H9 (cell line): ENCODE results near the gene OLFM4. TPM values are rescaled to one million over a fixed set of nuclear protein-coding genes. Genes with fewer than 3 reads are reported as not detected.

Source experiments
- DNase-seq: peaks from one replicate; pipeline ENCODE4 v3.0.0-alpha.2; 2017
- H2AFZ ChIP-seq: one replicate; pipeline ENCODE4 v1.6.1; 2013; ENCODE audit warnings: mild to moderate bottlenecking, low read length, control low read depth, moderate library complexity
- H2AK5ac ChIP-seq: 2 replicates; pipeline ENCODE4 v1.6.1; 2013; ENCODE audit warnings: low read length, control low read depth, mixed read lengths; ENCODE audit not compliant: insufficient read length
- H2BK120ac ChIP-seq: one replicate; pipeline ENCODE4 v1.6.1; 2013; ENCODE audit warnings: low read depth, mild to moderate bottlenecking, low read length, control low read depth, inconsistent platforms; ENCODE audit not compliant: poor library complexity, severe bottlenecking
- H2BK12ac ChIP-seq: 2 replicates; pipeline ENCODE4 v1.6.1; 2013; ENCODE audit warnings: low read length, control low read depth, mixed read lengths, low read depth; ENCODE audit not compliant: insufficient read length
- H2BK15ac ChIP-seq: 2 replicates; pipeline ENCODE4 v1.6.1; 2013; ENCODE audit warnings: low read depth, low read length, control low read depth
- H2BK20ac ChIP-seq: one replicate; pipeline ENCODE4 v1.6.1; 2013; ENCODE audit warnings: low read depth, mild to moderate bottlenecking, low read length, control low read depth, inconsistent platforms; ENCODE audit not compliant: poor library complexity, severe bottlenecking
- H2BK5ac ChIP-seq: 2 replicates; pipeline ENCODE4 v1.6.1; 2013; ENCODE audit warnings: low read length, control low read depth, mixed read lengths; ENCODE audit not compliant: insufficient read length
- H3K14ac ChIP-seq: 2 replicates; pipeline ENCODE4 v1.6.1; 2013; ENCODE audit warnings: low read length, control low read depth; ENCODE audit not compliant: insufficient read depth
- H3K18ac ChIP-seq: 2 replicates; pipeline ENCODE4 v1.6.1; 2013; ENCODE audit warnings: low read depth, mild to moderate bottlenecking, mixed read lengths, low read length, control low read depth; ENCODE audit not compliant: insufficient read length
- H3K23ac ChIP-seq: 2 replicates; pipeline ENCODE4 v1.6.1; 2013; ENCODE audit warnings: low read length, control low read depth, mixed read lengths, low read depth; ENCODE audit not compliant: insufficient read length
- H3K23me2 ChIP-seq: 2 replicates; pipeline ENCODE4 v1.6.1; 2013; ENCODE audit warnings: low read depth, mild to moderate bottlenecking, mixed read lengths, low read length, control low read depth; ENCODE audit not compliant: insufficient read length, poor library complexity, severe bottlenecking
- H3K27ac ChIP-seq: 2 replicates; pipeline ENCODE4 v1.5.1; 2013; ENCODE audit warnings: low read length, control low read depth, mixed read lengths, low read depth; ENCODE audit not compliant: insufficient read length
- H3K27me3 ChIP-seq: 2 replicates; pipeline ENCODE4 v1.6.1; 2013; ENCODE audit warnings: low read length, control low read depth, inconsistent platforms; ENCODE audit not compliant: insufficient read depth
- H3K4ac ChIP-seq: 2 replicates; pipeline ENCODE4 v1.6.1; 2013; ENCODE audit warnings: low read depth, mild to moderate bottlenecking, control low read depth, inconsistent platforms, low read length, moderate library complexity
- H3K4me1 ChIP-seq: 2 replicates; pipeline ENCODE4 v1.6.1; 2013; ENCODE audit warnings: low read length, control low read depth, inconsistent platforms; ENCODE audit not compliant: insufficient read depth
- H3K4me2 ChIP-seq: 2 replicates; pipeline ENCODE4 v1.6.1; 2013; ENCODE audit warnings: low read length, control low read depth, mixed read lengths; ENCODE audit not compliant: insufficient read length, insufficient read depth
- H3K56ac ChIP-seq: 2 replicates; pipeline ENCODE4 v1.6.1; 2013; ENCODE audit warnings: low read depth, mild to moderate bottlenecking, mixed read lengths, low read length, control low read depth; ENCODE audit not compliant: insufficient read length
- H3K79me1 ChIP-seq: 2 replicates; pipeline ENCODE4 v1.6.1; 2013; ENCODE audit warnings: low read depth, mild to moderate bottlenecking, moderate library complexity, low read length, control low read depth, inconsistent platforms; ENCODE audit not compliant: insufficient read depth, poor library complexity, severe bottlenecking
- H3K79me2 ChIP-seq: 2 replicates; pipeline ENCODE4 v1.6.1; 2013; ENCODE audit warnings: low read length, control low read depth, inconsistent platforms; ENCODE audit not compliant: insufficient read depth
- H3K9ac ChIP-seq: 2 replicates; pipeline ENCODE4 v1.6.1; 2013; ENCODE audit warnings: low read length, control low read depth, mixed read lengths; ENCODE audit not compliant: insufficient read length; ENCODE audit errors: extremely low read depth
- H3K9me3 ChIP-seq: one replicate; pipeline ENCODE4 v1.6.1; 2013; ENCODE audit warnings: low read depth, low read length, inconsistent platforms; ENCODE audit not compliant: control insufficient read depth
- H3T11ph ChIP-seq: one replicate; pipeline ENCODE4 v1.6.1; 2013; ENCODE audit warnings: mild to moderate bottlenecking, low read length, control low read depth, inconsistent platforms
- H4K20me1 ChIP-seq: one replicate; pipeline ENCODE4 v1.6.1; 2013; ENCODE audit not compliant: control insufficient read depth, insufficient read length, insufficient read depth
- H4K5ac ChIP-seq: 2 replicates; pipeline ENCODE4 v1.6.1; 2013; ENCODE audit warnings: low read depth, mild to moderate bottlenecking, mixed read lengths, low read length, control low read depth; ENCODE audit not compliant: insufficient read length
- H4K8ac ChIP-seq: replicated peaks from 2 replicates; pipeline ENCODE4 v1.6.1; 2013; ENCODE audit warnings: low read length, control low read depth, mixed read lengths, low read depth; ENCODE audit not compliant: insufficient read length
- H4K91ac ChIP-seq: 2 replicates; pipeline ENCODE4 v1.6.1; 2013; ENCODE audit warnings: low read depth, mild to moderate bottlenecking, moderate library complexity, mixed read lengths, low read length, control low read depth; ENCODE audit not compliant: insufficient read length
- H3K27ac Mint-ChIP-seq, 3 experiments: 2 replicates in 2 of 3; 3 replicates in 1 of 3; pipeline ENCODE4 v1.8.0; 2020 to 2021; ENCODE audit warnings: mixed read lengths in 3 of 3, mild to moderate bottlenecking in 1 of 3, moderate library complexity in 1 of 3
- H3K27me3 Mint-ChIP-seq: 2 replicates; pipeline ENCODE4 v1.8.0; 2021; ENCODE audit warnings: low read depth, mild to moderate bottlenecking, moderate library complexity, mixed read lengths
- H3K36me3 Mint-ChIP-seq, 3 experiments: 2 replicates in 2 of 3; 3 replicates in 1 of 3; pipeline ENCODE4 v1.8.0; 2020 to 2021; ENCODE audit warnings: low read depth in 3 of 3, mixed read lengths in 3 of 3; ENCODE audit not compliant: insufficient read depth in 1 of 3
- H3K4me1 Mint-ChIP-seq, 2 experiments: 2 replicates each; pipeline ENCODE4 v1.8.0; 2020; ENCODE audit warnings: mixed read lengths in 2 of 2
- H3K4me3 Mint-ChIP-seq, 2 experiments: 2 replicates in 1 of 2; 3 replicates in 1 of 2; pipeline ENCODE4 v1.8.0; 2020 to 2021; ENCODE audit warnings: mild to moderate bottlenecking in 2 of 2, mixed read lengths in 2 of 2, moderate library complexity in 1 of 2
- H3K9me3 Mint-ChIP-seq, 2 experiments: 2 replicates in 1 of 2; 3 replicates in 1 of 2; pipeline ENCODE4 v1.8.0; 2020; ENCODE audit warnings: mild to moderate bottlenecking in 2 of 2, mixed read lengths in 2 of 2, moderate library complexity in 1 of 2
- WGBS: extraction: QIAGEN DNeasy Blood & Tissue Kit; methylation state at CpG from one replicate; pipeline ENCODE4 v1.1.7; 2013; ENCODE audit warnings: missing lambda C conversion rate, low lambda C conversion rate, mixed read lengths; ENCODE audit not compliant: insufficient read length; ENCODE audit errors: extremely low coverage; 5-methylcytosine and 5-hydroxymethylcytosine counted together
- total RNA-seq: library from RNA; stranded (reverse); gene quantifications from 2 replicates; pipeline ENCODE4 v1.2.1, GENCODE V29; 2021
- TF ChIP-seq, protein P1 (sequence below): fragments of 200-600 bp; sonication (generic); conservative IDR thresholded peaks from 3 replicates; pipeline ENCODE4 v1.8.0; 2021; ENCODE audit warnings: antibody characterized with exemption, mild to moderate bottlenecking

OLFM4 gene
- total RNA-seq, 1 experiment from 2014 or later = not detected

DNA sequence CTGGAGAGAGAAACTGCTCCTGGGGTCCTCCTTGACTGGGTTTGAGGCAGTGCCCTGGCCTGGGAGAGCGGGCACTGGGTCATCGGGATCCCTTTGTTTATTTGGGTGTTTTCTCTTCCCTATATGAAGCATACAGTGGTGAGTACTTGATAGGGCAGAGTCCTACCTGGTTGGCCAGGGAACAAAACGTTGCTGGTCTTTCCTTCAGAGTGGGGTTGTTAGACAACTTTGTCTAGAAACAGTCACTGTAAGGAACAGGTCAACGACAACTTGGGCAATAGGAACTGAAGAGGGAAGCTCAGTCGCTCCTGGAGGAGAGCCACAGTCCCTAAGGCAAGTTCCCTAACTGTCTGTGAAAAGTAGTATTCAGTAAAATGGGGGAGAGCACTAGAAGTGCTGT is 550 bp upstream of the OLFM4 start:
- H3K79me1 ChIP-seq = no peaks in the 10 kb centered on the region
- no peaks in the 10 kb centered on the region for H3K23me2 ChIP-seq
- TF ChIP-seq, protein P1, sequence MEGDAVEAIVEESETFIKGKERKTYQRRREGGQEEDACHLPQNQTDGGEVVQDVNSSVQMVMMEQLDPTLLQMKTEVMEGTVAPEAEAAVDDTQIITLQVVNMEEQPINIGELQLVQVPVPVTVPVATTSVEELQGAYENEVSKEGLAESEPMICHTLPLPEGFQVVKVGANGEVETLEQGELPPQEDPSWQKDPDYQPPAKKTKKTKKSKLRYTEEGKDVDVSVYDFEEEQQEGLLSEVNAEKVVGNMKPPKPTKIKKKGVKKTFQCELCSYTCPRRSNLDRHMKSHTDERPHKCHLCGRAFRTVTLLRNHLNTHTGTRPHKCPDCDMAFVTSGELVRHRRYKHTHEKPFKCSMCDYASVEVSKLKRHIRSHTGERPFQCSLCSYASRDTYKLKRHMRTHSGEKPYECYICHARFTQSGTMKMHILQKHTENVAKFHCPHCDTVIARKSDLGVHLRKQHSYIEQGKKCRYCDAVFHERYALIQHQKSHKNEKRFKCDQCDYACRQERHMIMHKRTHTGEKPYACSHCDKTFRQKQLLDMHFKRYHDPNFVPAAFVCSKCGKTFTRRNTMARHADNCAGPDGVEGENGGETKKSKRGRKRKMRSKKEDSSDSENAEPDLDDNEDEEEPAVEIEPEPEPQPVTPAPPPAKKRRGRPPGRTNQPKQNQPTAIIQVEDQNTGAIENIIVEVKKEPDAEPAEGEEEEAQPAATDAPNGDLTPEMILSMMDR = no peak
- H3K27ac ChIP-seq = no peak overlapping the region
- no peak overlapping the region for H3T11ph ChIP-seq
- no CpG with 5 or more reads among the region's 5 CpGs for WGBS
- H3K23ac ChIP-seq = no peak overlapping the region
- no peak overlapping the region for H2BK5ac ChIP-seq
- H4K5ac ChIP-seq = no peak overlapping the region
- no peaks in the 10 kb centered on the region for H4K20me1 ChIP-seq
- no peak overlapping the region for H3K18ac ChIP-seq
- H2AK5ac ChIP-seq = no peak overlapping the region
- H4K8ac ChIP-seq = no peak overlapping the region
- Mint-ChIP-seq H3K9me3 (no peaks in the 10 kb centered on the region), H3K36me3 (no peaks in the 10 kb centered on the region), H3K4me3 (no peak overlapping the region), H3K27ac (no peak overlapping the region; a peak in 1 of 7 replicates), H3K4me1 (peaks cover 13 to 26% of the 10 kb centered on the region in 2 experiments), H3K27me3 (peaks cover 6% of the 10 kb centered on the region)
- H2AFZ ChIP-seq = no peak overlapping the region
- H3K79me2 ChIP-seq = no peaks in the 10 kb centered on the region
- H3K4me1 ChIP-seq = 0 out of 2 replicates have a peak, but pooled peaks cover 2% of the 10 kb centered on the region
- no peaks in the 10 kb centered on the region for H3K27me3 ChIP-seq
- no peak for DNase-seq
- H3K4me2 ChIP-seq = no peak overlapping the region
- H2BK15ac ChIP-seq = no peak overlapping the region
- H3K4ac ChIP-seq = no peak overlapping the region
- H3K14ac ChIP-seq = no peak overlapping the region
- no peak overlapping the region for H3K56ac ChIP-seq
- H3K9me3 ChIP-seq = no peaks in the 10 kb centered on the region
- no peak overlapping the region for H2BK20ac ChIP-seq
- H4K91ac ChIP-seq = no peak overlapping the region
- no peak overlapping the region for H3K9ac ChIP-seq
- no peak overlapping the region for H2BK12ac ChIP-seq
- no peak overlapping the region for H2BK120ac ChIP-seq
